ENCODE results near the gene SESN2.

Gene SESN2

GRCh38 chr1:28256197-28256827 lies 3.0 kb upstream of the SESN2 start:
- DNase-seq, result no peak

- DNase-seq, result no peak
Measured at GRCh38 chr1:28257736-28258135, 1.6 kb upstream of the SESN2 start.

- DNase-seq, result peak; percentile 48
Measured at GRCh38 chr1:28258628-28259251, 578 bp upstream of the SESN2 start.

GRCh38 chr1:28259934-28260802 lies 850 bp downstream of the SESN2 start:
- peak; percentile 60 for DNase-seq

- no peak for DNase-seq
Measured at GRCh38 chr1:28260803-28261174, 1.5 kb downstream of the SESN2 start.

- DNase-seq, result no peak
Measured at GRCh38 chr1:28264897-28265296, 5.6 kb downstream of the SESN2 start.

- DNase-seq, result no peak
Measured at GRCh38 chr1:28265577-28265976, 6.3 kb downstream of the SESN2 start.

- DNase-seq, result no peak
Measured at GRCh38 chr1:28266920-28267322, 7.6 kb downstream of the SESN2 start.

- no peak for DNase-seq
Measured at GRCh38 chr1:28267633-28268032, 8.3 kb downstream of the SESN2 start.

GRCh38 chr1:28269529-28269928 lies 10.2 kb downstream of the SESN2 start:
- no peak for DNase-seq

GRCh38 chr1:28272215-28272852 lies 13.0 kb downstream of the SESN2 start:
- no peak for DNase-seq

GRCh38 chr1:28273216-28273860 lies 14.0 kb downstream of the SESN2 start:
- no peak for DNase-seq

- no peak for DNase-seq
Measured at GRCh38 chr1:28278763-28279162, 19.4 kb downstream of the SESN2 start.

GRCh38 chr1:28279721-28280120 lies 20.4 kb downstream of the SESN2 start:
- DNase-seq, result no peak

GRCh38 chr1:28280501-28280900 lies 21.2 kb downstream of the SESN2 start:
- DNase-seq, result no peak

- peak; percentile 48 for DNase-seq
Measured at GRCh38 chr1:28280977-28281381, 21.7 kb downstream of the SESN2 start.

GRCh38 chr1:28281608-28282425 lies 22.5 kb downstream of the SESN2 start:
- no peak for DNase-seq

GRCh38 chr1:28282426-28283407 lies 23.4 kb downstream of the SESN2 start:
- DNase-seq, result peak; percentile 60

- no peak for DNase-seq
Measured at GRCh38 chr1:28286111-28286510, 26.8 kb downstream of the SESN2 start.

- DNase-seq, result no peak
Measured at GRCh38 chr1:28288487-28288886, 29.2 kb downstream of the SESN2 start.

GRCh38 chr1:28290851-28291250 lies 31.5 kb downstream of the SESN2 start:
- no peak for DNase-seq

Measured in suppressor macrophage treated with lipopolysaccharide for 4 hours (primary cell).